ENCODE results near the gene DNAH2. TPM values are rescaled to one million over a fixed set of nuclear protein-coding genes. Genes with fewer than 3 reads are reported as not detected.

The DNAH2 gene
- total and polyA plus RNA-seq, 2 donors (not counting 1 experiment from before 2014, with no cell fraction given), result 0.08 to 0.17 TPM

GRCh38 chr17:7854078-7854777, 136.7 kb downstream of the DNAH2 start:
- H3K27ac ChIP-seq (ENCODE audit: insufficient read depth, low read length), result no peak overlapping the region
- H2AFZ ChIP-seq (ENCODE audit: low read length), result no peak overlapping the region
- H3K4me1 ChIP-seq (ENCODE audit: control insufficient read depth, extremely low read depth, insufficient read depth, low read length), result peaks cover 21% of the 10 kb centered on the region
- H3K9me3 ChIP-seq (ENCODE audit: control insufficient read depth, insufficient read depth, low read depth, low read length), result no peaks in the 10 kb centered on the region
- no peak overlapping the region for H3K9ac ChIP-seq (ENCODE audit: insufficient read depth, low read length)
- H3K36me3 ChIP-seq (ENCODE audit: control insufficient read depth, insufficient read depth, low read length), result peaks cover 36% of the 10 kb centered on the region
- no peak for DNase-seq (ENCODE audit: low read depth in 2 of 2)
- no peak overlapping the region for H3K4me2 ChIP-seq (ENCODE audit: extremely low read depth, insufficient read depth, low read length)
- peaks cover 13% of the 10 kb centered on the region for H3K79me2 ChIP-seq (ENCODE audit: control insufficient read depth, insufficient read depth, low read length)
- H3K4me3 ChIP-seq (replicated peaks in 1 of 4; ENCODE audit: control extremely low read depth in 1 of 4, insufficient read depth in 1 of 4, low read depth in 3 of 4, low read length in 4 of 4), result no peak overlapping the region
- no peaks in the 10 kb centered on the region for H4K20me1 ChIP-seq (ENCODE audit: control insufficient read depth, extremely low read depth, insufficient read depth, low read length)
- TF ChIP-seq CTCF (conservative IDR thresholded peaks at IDR 0.05 in 1 of 2, IDR thresholded peaks at IDR 0.05 in 1 of 2; ENCODE audit: low read depth in 1 of 2, low read length in 2 of 2) (no peak), EZH2 (IDR thresholded peaks at IDR 0.05; ENCODE audit: low read length, missing control alignments) (no peak)
- no peaks in the 10 kb centered on the region for H3K27me3 ChIP-seq (ENCODE audit: control insufficient read depth, insufficient read depth, low read length)

GRCh38 chr17:7854851-7855659, 137.5 kb downstream of the DNAH2 start, which contains the start of gene TMEM88:
TMEM88 (plus strand) TSS chr17:7855066; CDS start chr17:7855075, 9 bp downstream.
- Histone ChIP-seq H3K9me3 (ENCODE audit: control insufficient read depth, insufficient read depth, low read depth, low read length) (no peaks in the 10 kb centered on the region), H3K36me3 (ENCODE audit: control insufficient read depth, insufficient read depth, low read length) (peaks cover 33% of the 10 kb centered on the region), H3K9ac (ENCODE audit: insufficient read depth, low read length) (no peak within 1 kb of the TSS), H3K4me3 (replicated peaks in 1 of 4; ENCODE audit: control extremely low read depth in 1 of 4, insufficient read depth in 1 of 4, low read depth in 3 of 4, low read length in 4 of 4) (peak within 1 kb of the TSS in 1 of 4 experiments; percentile 91), H2AFZ (ENCODE audit: low read length) (no peak within 1 kb of the TSS), H3K27ac (ENCODE audit: insufficient read depth, low read length) (peak within 1 kb of the TSS; percentile 92), H4K20me1 (ENCODE audit: control insufficient read depth, extremely low read depth, insufficient read depth, low read length) (no peaks in the 10 kb centered on the region), H3K79me2 (ENCODE audit: control insufficient read depth, insufficient read depth, low read length) (peaks cover 14% of the 10 kb centered on the region), H3K4me2 (ENCODE audit: extremely low read depth, insufficient read depth, low read length) (peak within 1 kb of the TSS; percentile 84), H3K27me3 (ENCODE audit: control insufficient read depth, insufficient read depth, low read length) (no peaks in the 10 kb centered on the region), H3K4me1 (ENCODE audit: control insufficient read depth, extremely low read depth, insufficient read depth, low read length) (peaks cover 21% of the 10 kb centered on the region)
- DNase-seq (ENCODE audit: low read depth in 2 of 2), result no peak
- TF ChIP-seq EZH2 (IDR thresholded peaks at IDR 0.05; ENCODE audit: low read length, missing control alignments) (no peak), CTCF (conservative IDR thresholded peaks at IDR 0.05 in 1 of 2, IDR thresholded peaks at IDR 0.05 in 1 of 2; ENCODE audit: low read depth in 1 of 2, low read length in 2 of 2) (no peak)

DNA sequence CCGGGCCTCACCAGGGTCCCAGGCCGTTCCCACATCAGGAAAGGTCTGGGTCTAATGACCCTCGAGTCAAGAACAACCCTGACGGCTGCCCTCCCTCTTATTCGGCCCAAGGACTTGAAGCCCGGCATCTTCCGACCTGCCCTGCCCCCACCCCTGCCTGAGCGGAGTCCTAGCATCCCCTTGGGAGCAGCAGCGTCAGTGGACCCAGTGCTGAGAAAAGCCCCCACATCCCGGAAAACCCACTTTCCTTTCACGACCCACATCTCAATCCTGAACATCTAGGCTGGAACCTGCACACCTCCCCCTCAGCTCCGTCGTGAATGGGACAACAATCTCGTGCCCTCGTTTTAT, 138.1 kb downstream of the DNAH2 start:
- Histone ChIP-seq H3K36me3 (ENCODE audit: control insufficient read depth, insufficient read depth, low read length) (peaks cover 32% of the 10 kb centered on the region), H3K27ac (ENCODE audit: insufficient read depth, low read length) (peak overlapping the region; percentile 92), H3K9me3 (ENCODE audit: control insufficient read depth, insufficient read depth, low read depth, low read length) (no peaks in the 10 kb centered on the region), H3K27me3 (ENCODE audit: control insufficient read depth, insufficient read depth, low read length) (no peaks in the 10 kb centered on the region), H4K20me1 (ENCODE audit: control insufficient read depth, extremely low read depth, insufficient read depth, low read length) (no peaks in the 10 kb centered on the region), H3K79me2 (ENCODE audit: control insufficient read depth, insufficient read depth, low read length) (peaks cover 14% of the 10 kb centered on the region), H3K4me2 (ENCODE audit: extremely low read depth, insufficient read depth, low read length) (peak overlapping the region; percentile 84), H3K9ac (ENCODE audit: insufficient read depth, low read length) (no peak overlapping the region), H2AFZ (ENCODE audit: low read length) (no peak overlapping the region), H3K4me1 (ENCODE audit: control insufficient read depth, extremely low read depth, insufficient read depth, low read length) (peaks cover 21% of the 10 kb centered on the region), H3K4me3 (replicated peaks in 1 of 4; ENCODE audit: control extremely low read depth in 1 of 4, insufficient read depth in 1 of 4, low read depth in 3 of 4, low read length in 4 of 4) (peak overlapping the region in 1 of 4 experiments; percentile 91)
- TF ChIP-seq CTCF (conservative IDR thresholded peaks at IDR 0.05 in 1 of 2, IDR thresholded peaks at IDR 0.05 in 1 of 2; ENCODE audit: low read depth in 1 of 2, low read length in 2 of 2), result no peak
- no peak for TF ChIP-seq EZH2 (IDR thresholded peaks at IDR 0.05; ENCODE audit: low read length, missing control alignments)
- no peak for DNase-seq (ENCODE audit: low read depth in 2 of 2)

All from fibroblast of lung (primary cell).